Colonic mucosa (tissue), 4 donors: ENCODE measurements around the gene PBRM1. TPM values are rescaled to one million over a fixed set of nuclear protein-coding genes. Genes with fewer than 3 reads are reported as not detected.

Experiments used
- DNase-seq: peaks from one replicate; pipeline ENCODE4 v3.0.0-alpha.2; 2020
- H3K27ac ChIP-seq: fragments of 200-600 bp; one replicate; pipeline ENCODE4 v1.8.0; 2021
- H3K27me3 ChIP-seq: fragments of 200-600 bp; one replicate; pipeline ENCODE4 v1.8.0; 2021
- H3K36me3 ChIP-seq: fragments of 200-600 bp; one replicate; pipeline ENCODE4 v1.8.0; 2021
- H3K4me1 ChIP-seq: fragments of 200-600 bp; one replicate; pipeline ENCODE4 v1.8.0; 2021; ENCODE audit warnings: mild to moderate bottlenecking
- H3K4me3 ChIP-seq: fragments of 200-600 bp; one replicate; pipeline ENCODE4 v1.8.0; 2021
- H3K9ac ChIP-seq, 2 donors: one replicate each; pipeline ENCODE4 v1.7.0; 2013; ENCODE audit warnings: control low read depth in 2 of 2, low read depth in 2 of 2, low read length in 2 of 2
- H3K9me3 ChIP-seq: fragments of 200-600 bp; one replicate; pipeline ENCODE4 v1.8.0; 2021
- CTCF ChIP-seq: fragments of 200-600 bp; IDR thresholded peaks from one replicate; pipeline ENCODE4 v1.8.0; 2022; ENCODE audit warnings: antibody characterized with exemption, mild to moderate bottlenecking
- intact Hi-C: fragments of 100-400 bp; cut with DNase I; formaldehyde crosslinking; loops from one replicate; pipeline ENCODE4 v1.14.1; 2022
- total RNA-seq, 2 donors: library from RNA; stranded (reverse); fragmentation: NEBNext Ultra II Directional in 1 of 2; extraction: Animal tissue kit (Norgen Biotek cat#: 25700) in 1 of 2; gene quantifications; one replicate each; pipeline ENCODE4 v1.2.1, GENCODE V29; 2021
- donor health status: healthy.
- donor health status: DM: no; HTN: no; CAD: no.
- donor health status: DM: no; HTN: no; CAD: no.

The PBRM1 gene
- total RNA-seq, 2 donors from 2014 or later: 53.6 to 65.7 TPM

GRCh38 chr3:52525680-52526561 lies 159.8 kb downstream of the PBRM1 start:
- Histone ChIP-seq H3K9me3 (no peaks in the 10 kb centered on the region), H3K4me3 (no peak overlapping the region), H3K4me1 (no peaks in the 10 kb centered on the region), H3K27ac (no peak overlapping the region), H3K9ac (no peak overlapping the region), H3K27me3 (no peaks in the 10 kb centered on the region), H3K36me3 (no peaks in the 10 kb centered on the region)
- no peak for TF ChIP-seq CTCF
- intact Hi-C loops: no loop called here
- DNase-seq: no peak

DNA sequence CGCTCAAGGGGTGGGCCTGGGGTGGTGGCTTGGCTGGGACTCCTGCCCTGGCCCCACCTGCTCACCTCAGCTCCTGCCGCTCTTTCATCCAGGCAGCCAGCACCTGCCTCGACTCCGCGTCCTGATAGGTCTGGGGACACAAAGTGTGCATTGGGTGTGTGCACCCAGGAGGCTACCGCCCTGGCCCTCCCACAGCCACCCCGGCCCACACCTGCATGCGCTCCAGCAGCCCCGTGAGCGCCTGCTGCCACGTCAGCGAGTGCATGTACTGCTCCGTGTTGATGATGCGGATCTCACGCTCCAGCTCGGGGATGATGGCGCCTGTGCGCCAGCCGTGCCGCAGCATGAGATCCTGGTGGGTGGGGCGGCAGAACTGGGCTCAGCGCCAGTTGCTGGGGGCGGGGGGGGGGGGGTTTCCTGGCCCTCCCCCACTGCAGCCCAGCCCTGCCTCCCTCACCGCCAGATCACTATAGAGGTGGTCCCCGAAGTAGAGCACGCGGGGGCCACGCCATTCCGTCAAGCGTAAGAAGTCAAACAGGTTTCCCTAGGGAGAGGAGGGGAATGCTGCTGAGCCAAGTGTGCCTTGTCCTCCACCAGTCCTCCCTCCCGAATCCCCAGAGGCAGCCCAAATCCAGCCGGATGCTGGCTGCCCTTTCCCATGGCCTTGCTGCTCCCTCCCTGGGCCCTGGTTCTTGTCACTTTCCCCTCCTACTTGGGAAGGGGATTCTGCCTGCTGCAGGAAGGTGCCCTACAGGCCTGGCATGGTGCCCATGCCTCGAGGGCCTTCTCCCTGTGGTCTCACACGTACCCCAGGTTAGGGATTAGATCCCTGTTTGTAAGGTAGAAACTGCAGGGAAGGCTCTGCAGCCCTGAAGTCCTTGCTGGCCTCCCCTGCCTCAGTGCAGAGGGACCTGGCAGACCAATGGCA lies 160.7 kb downstream of the PBRM1 start:
- no peaks in the 10 kb centered on the region for H3K9me3 ChIP-seq
- intact Hi-C loops: no loop called here
- no peaks in the 10 kb centered on the region for H3K36me3 ChIP-seq
- H3K4me3 ChIP-seq: no peak overlapping the region
- DNase-seq: no peak
- no peaks in the 10 kb centered on the region for H3K4me1 ChIP-seq
- H3K27me3 ChIP-seq: no peaks in the 10 kb centered on the region
- no peak overlapping the region for H3K27ac ChIP-seq
- no peak for TF ChIP-seq CTCF
- H3K9ac ChIP-seq: peak overlapping the region in 1 of 2 donors; percentile 35

GRCh38 chr3:52524258-52524751 lies 161.4 kb downstream of the PBRM1 start:
- intact Hi-C loops: no loop called here
- Histone ChIP-seq H3K9ac (no peak overlapping the region), H3K27ac (no peak overlapping the region), H3K36me3 (no peaks in the 10 kb centered on the region), H3K9me3 (no peaks in the 10 kb centered on the region), H3K4me3 (no peak overlapping the region), H3K4me1 (no peaks in the 10 kb centered on the region), H3K27me3 (no peaks in the 10 kb centered on the region)
- no peak for TF ChIP-seq CTCF
- DNase-seq: no peak

GRCh38 chr3:52523386-52524257 lies 162.1 kb downstream of the PBRM1 start:
- Histone ChIP-seq H3K27me3 (no peaks in the 10 kb centered on the region), H3K9ac (no peak overlapping the region), H3K4me1 (no peaks in the 10 kb centered on the region), H3K27ac (no peak overlapping the region), H3K9me3 (no peaks in the 10 kb centered on the region), H3K36me3 (no peaks in the 10 kb centered on the region), H3K4me3 (no peak overlapping the region)
- no peak for TF ChIP-seq CTCF
- DNase-seq: no peak
- intact Hi-C loops: no loop called here
